C1 segment of cervical spinal cord (tissue), 14 donors: ENCODE measurements around the gene DARS1.

Experiments
- DNase-seq, 14 donors: peaks; one replicate each; lab custom pipeline; 2025; lab: John Stamatoyannopoulos, UW

The DARS1 gene

DNA sequence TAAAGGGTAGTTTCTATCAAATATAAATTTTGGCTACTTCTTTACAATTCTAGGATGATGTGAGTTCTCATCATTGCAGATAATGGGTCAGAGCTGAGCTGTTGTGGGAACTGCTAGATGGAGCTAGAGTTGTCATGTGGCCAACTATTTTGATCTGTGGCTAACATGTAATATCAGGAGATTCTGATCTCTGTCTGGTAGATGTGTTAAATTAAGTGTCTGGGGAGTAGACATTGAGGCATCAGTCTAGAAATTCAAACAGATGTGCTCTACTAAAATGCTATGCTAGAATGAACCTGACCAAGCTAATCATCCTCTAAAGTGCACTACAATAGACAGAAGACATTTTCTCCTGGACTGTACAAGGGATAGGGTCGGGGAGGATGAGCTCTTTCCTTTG is 30.3 kb upstream of the DARS1 start:
- no peak for DNase-seq

DNA sequence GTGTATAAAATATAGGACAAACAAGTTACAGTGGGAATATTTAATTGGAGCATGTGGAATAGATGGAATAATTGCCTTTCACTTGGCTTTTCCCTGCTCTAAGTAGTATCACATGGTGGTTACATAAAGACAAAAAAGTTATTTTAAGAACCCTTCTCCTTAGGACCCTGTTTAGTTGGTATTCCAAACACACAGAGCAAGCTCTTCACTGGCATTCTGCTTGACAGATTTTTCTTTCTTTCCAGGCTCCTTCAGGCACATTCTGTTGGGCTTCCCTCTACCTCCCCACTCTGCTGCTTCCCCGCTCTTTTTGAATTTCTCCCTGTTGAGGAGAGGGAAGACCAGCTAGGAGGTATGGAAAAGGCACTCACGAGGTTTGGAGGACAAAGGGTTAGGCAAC is 29.0 kb upstream of the DARS1 start:
- no peak for DNase-seq

DNA sequence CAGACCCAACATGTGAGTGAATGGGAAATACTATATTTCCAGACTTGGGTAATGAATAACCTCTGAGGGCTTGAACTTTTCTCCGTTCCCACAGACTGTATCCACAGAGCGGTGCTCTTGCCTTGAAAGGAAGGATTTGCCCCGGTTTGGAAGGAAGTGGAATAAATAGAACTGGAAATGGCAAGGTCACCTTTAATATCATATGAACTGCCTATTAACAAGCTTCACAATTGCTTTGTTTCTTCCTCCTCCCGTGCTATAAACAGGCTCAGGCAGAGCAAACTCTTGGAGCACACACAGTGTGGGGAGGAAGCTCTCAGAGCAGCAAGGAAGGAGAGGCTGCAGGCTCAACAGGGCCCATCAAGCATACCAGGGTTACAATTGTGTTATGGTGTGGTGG is 28.5 kb upstream of the DARS1 start:
- DNase-seq: no peak

DNA sequence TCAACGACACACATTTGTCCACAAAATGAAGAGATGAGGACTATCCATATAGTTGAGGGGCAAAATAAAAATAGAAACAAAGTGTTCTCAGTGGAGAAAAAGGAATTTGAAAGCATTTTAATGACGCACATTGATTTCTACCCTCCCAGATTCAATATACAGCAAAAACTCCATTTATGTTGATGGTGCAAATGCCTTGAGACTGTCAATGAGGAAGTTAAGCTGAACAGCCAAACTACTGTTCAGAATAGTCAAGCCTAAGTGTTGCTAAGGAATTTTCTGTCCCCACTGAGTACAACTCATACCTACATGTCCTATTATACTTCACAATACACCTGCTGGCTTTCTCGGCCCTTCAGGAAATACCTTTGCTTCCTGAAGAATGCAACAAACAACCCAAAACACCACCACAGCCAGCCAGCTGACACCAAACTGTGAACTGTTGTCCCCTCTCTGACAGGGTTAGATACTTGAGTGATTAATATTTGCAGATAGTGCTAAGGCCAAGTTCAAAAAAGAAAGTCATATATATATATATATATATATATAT is 27.8 kb upstream of the DARS1 start:
- no peak for DNase-seq

DNA sequence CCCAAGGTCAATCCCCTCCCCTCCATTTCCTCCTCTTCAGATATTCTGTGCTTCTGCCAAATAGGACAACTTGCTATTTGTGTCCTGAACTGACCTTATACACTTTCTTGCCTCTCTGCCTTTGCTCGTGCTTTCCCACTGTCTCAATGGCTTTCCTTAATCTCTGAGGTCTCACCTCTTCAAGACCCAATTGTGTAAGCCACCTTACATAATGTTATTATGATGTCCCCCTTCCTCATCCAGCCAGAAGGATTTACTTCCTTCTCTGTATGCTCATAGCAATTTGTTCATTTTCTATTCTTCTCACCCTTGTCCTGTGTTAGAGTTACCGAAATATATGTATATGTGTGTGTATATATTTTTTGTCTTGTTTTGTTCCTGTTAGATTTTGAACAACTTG is 26.9 kb upstream of the DARS1 start:
- no peak for DNase-seq

DNA sequence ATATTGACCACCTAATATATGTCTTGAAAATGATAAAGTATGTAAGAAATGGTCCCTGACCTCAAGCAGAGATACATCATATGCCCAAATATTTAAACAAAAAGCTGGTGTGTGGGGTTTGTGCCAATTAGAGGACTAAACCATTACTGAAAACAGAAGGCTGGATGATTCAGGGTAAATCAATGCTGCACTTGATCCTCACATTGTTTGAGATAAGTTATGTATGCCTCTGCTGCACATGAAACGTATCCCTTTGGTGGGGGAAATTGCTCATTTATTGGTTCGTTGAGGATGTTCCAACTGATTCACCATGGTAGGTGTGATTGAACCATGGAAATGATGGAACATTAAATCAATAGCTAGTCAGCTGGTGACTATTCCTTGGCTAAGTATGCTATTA is 24.7 kb upstream of the DARS1 start:
- no peak for DNase-seq

DNA sequence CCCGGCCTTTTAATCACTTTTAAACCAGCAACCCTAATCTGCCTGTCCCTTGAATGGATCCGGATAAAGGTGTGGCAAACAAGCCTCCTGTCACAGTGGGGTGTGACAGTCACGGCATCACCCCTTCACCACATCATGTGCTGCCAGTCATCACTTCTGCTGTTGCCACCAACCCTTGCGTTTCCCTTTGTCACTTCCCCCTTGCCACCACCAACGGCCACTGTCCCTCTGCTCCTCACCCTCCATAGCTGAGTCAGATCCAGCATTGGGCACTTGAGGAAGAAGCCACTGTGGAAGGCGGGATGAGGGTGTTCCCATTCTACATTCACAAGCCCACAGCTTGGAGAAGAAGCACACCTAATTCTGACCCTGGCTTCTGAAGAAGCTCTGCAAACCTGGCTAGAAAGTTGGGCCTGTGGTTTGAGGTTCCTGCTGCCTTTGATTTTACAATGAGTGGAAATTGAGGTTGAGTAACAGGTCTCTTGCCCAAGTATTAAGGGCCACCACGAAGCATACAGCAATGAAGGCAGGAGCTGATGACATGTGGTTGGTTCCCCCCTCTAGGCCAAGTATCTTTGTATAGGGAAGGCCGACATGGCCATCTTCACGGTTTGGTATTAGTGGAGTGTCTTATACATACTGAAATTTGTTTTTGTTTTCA is 22.9 kb upstream of the DARS1 start:
- peak in 2 of 14 donors; percentile 10 to 32 for DNase-seq

DNA sequence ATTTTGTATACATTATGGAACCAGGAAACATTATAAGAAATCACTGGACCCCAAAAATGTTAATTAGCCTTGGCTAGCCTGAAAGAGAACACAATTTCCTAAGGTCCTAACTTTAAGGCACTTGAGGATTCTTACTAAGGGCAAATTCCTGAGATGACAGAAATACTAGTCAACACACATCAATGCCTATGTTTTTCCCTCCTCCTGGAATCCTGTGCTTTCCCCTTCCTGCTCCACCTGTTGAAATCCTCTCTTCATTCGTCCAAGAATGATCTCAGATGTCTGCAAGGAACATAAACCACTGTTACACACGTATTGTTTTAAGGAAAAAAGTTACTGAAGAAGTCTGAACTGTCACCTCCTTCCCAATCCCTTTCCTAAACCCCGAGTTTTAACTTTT is 21.2 kb upstream of the DARS1 start:
- no peak for DNase-seq

DNA sequence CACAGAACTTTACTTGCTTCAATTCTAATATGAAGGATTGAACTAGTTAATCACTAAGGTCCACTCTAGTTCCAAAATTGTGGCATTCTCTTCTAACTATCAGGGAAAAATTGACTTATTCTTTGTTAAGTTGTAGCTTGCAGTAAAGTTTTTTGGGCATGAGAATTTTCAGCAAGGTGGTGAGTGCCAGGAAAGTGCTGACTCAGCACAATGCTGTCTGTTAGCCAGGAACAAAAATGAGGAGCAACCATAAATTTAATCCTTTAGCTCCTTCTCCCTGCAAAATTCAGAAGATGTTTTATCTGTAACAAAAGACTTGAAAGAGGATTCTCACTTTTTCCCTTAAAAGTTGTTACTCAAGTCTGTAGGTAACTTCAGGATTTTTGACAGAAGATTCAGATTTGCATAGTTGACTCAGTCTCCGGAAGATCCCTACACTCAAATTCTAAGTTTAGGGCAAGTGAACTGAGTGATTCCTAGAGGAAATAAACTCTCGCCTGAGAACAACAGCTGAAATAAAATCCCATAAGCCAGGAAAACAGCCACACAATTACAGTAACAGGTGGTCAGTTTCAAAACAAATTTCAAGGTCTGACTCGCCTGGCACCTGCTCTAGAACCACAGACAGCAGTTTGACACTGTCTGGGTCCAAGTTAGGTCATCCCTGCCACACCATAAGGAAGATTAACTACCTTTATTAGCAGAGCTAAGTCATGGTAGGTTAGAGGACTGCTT is 20.2 kb upstream of the DARS1 start:
- DNase-seq: no peak

DNA sequence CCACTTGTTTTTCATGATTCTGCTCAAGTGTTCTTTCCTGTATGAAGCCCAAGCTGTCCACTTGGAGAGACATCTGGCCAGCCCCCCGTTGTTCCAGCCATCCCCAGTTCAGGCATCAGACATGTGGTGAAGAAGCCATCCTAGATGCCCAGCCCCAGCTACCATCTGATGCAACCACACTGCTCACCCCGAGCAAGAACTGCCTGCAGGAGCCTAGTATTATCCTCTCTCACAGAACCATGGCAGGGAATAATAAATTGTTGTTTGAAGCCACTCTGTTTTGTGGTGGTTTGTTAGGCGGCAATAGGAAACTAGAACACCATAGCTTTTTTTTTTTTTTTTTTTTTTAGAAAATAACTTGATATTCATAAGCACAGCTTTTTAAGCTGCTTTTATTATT is 19.5 kb upstream of the DARS1 start:
- no peak for DNase-seq

DNA sequence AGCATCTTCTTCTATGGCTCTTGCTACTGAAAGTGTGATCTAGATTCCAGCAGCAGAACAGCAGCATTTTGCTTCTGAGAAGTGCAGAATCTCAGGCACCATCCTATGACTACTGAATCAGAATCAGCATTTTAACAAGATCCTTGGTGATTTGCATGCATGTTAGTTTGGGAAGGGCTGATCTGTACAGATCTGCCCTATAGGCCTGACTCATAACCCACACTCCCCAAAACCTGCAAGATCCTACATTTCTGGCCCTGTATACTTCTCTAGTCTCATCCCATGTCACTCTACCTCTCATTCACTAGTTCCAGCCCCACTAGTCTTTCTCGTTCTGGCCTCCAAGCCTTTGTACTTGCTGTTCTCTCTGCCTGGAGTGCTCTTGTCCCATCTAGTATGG is 15.7 kb upstream of the DARS1 start:
- no peak for DNase-seq

DNA sequence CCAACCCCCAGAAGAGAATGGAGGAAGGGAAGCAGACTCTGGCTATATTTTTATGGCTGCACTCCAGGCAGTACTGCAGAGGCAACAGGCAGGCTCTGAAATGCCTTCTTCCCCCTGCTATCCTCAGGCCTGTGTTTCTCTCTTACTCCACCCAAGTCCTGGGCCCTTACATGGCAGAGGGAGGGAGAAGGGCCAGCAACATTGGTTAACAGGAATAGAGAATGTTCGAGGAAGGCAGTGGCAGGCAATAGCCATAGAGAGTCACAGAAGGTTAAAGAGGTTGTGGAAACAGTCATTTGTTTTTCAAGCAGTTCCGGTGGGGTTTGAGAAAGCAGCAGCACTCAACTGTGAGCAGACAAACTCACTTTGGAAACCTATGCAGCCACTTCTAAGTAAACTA is 15.1 kb upstream of the DARS1 start:
- DNase-seq: no peak

DNA sequence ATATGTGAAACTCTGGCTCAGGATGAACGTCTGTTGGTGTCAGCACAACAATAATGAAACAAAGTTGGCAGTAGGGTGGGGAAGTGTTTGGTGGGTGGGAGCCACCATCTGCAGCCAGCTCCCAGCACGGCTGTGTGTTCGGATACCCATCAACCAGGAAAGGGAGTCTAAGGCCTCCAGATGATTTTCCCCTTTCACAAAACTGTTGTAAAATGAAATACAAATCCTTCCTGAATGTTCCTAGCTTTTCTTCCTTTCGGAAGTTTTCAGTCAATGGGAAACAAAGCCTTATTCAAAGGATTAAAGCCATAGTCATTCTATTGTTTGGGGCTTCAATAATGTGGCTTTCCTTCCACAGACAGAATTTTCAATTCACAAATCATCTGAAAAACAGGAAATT is 14.5 kb upstream of the DARS1 start:
- DNase-seq: peak in 1 of 14 donors; percentile 12

DNA sequence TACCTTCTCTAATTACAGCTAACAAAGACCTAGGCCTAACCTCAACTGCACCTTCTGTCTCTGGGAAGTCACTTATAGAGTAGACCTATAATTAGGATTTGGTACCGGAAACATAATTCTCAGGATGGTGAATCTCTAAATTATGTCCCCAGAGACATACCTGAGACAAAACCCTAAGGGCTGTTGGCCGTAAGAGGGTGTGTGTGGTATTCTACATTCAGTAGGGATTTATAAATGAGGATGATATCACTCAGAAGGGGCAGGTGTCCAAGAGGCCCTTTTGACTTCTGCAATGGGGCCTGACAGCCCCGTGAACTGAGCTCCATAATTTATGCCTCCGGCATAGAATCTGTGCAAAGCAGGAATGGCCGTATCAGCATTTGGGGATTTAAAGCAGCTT is 13.5 kb upstream of the DARS1 start:
- DNase-seq: no peak

DNA sequence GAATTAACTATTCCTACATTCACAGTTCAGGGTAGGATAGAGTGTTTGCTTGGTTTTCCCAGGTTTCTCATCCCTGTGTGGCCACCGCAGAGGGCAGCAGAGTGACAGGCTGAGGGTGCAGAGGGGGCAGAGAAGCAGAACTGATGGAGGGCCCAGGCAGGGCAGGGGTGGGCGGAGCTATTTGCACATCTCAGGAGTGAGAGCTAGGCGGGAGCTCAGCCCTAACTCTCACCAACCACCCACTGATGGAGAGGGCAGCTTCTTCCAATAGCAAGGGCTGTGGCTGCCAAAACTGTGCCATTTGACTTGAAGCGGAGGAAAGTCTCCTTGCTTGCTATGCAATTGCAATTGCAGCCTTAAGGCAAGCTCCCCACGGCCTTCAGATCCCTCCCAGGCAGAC is 12.0 kb upstream of the DARS1 start:
- peak in 3 of 14 donors; percentile 12 to 34 (median 28) for DNase-seq

DNA sequence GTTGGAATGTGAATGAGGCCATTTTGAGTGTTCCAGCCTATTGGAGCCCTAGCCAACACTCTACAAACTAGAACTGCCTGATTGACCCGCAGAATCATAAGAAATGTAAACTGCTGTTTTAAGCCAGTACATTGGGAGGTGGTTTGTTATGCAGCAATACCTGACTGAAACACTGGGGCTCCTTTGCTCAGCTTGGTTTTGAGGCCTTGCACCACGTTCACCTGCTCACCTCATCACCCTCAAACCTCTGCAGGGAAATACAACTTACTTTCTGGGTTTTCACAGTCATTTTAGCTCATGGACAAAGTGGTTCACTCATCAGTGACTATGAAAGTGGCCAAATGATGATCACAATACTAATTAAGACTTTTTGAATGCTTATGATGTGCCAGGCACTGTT is 10.9 kb upstream of the DARS1 start:
- no peak for DNase-seq

DNA sequence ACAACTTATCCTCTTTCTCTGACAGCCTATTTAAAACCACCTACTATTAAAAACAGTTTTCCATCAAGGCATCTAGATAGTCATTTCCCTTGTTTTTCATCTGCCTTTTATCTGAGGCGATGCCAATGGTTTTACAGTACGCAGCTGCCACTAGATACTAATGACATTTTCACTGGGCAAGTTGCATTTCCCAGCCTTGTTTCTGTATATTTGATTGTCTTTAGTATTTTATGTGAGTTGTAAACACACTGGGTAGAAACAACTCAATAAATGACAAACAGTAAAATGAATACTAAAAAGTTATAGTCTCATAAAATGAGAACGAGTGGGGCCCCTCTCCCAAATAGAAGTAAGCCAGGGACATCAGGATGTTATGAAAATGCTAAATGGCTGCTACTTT is 8.9 kb upstream of the DARS1 start:
- DNase-seq: no peak

DNA sequence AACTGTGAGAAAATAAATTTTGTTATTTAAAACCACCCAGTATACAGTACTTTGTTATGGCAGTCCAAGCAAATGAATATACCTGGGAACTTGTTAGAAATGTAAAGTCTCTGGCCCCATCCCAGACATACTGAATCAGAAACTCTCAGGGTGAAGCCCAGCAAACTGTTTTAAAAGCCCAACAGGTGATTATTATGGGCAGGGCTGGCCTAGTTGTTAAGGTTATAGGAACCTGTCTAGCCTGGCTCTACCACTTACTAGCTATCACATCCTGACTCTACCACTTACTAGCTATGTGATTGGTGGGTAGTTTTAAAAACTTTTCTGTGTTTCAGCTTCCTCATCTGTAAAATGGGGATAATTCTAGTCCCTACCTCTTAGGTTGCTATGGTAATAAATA is 8.0 kb upstream of the DARS1 start:
- DNase-seq: no peak

DNA sequence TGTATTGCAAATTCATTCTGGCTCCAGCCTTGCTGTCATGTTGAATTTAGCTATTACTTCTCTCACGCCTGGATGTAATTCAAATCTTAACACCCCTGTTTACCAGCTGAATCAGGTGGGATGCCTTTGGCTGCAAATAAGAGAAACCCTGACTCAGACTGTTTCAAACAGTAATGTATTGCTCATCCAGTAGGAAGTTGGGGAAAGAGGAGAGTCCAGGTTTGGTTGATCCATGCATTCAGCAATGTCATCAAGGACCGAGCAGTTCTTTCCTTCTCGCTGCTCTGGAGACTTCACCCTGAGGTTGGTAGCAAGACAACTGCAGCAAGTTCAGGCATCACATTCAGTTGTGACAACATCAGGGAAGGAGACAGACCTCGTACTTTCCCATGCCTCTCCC is 6.4 kb upstream of the DARS1 start:
- DNase-seq: no peak

DNA sequence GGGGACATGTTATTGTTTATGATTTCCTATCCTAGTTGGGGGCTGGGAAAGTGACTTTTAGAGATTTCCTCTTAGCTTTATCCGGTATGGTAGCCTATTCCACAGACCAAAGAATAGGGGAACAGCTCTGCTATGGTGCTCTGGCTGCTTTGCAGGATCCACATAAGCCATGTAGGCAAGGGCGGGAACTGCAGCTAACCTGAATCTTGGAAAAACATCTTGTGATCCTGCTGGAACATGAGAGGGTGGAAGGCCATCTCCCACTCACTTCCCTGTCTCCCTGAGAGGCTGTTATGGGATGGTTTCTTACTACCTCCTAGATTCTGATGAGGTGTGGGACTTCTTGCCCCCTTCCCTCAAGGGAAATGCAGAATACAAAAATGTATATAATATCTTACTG is 2.0 kb upstream of the DARS1 start:
- DNase-seq: no peak

DNA sequence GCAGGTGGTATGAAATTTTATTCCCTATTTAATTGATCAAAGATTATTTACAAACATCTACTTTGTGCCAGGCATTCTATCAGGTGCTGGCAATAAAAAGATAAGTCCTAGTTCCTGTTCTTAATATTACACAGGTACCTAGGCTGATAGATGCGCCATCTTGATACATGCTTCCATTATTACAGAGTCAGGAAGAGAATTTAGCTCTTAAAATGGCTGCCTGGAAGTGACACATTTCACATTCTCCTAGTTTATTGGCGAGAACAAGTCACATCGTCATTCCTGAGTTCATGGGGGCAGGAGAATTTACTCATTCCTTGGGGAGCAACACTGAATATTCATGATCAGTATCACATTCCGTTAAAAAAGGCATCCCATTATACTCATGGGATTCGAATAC is 1.1 kb upstream of the DARS1 start:
- DNase-seq: no peak

DNA sequence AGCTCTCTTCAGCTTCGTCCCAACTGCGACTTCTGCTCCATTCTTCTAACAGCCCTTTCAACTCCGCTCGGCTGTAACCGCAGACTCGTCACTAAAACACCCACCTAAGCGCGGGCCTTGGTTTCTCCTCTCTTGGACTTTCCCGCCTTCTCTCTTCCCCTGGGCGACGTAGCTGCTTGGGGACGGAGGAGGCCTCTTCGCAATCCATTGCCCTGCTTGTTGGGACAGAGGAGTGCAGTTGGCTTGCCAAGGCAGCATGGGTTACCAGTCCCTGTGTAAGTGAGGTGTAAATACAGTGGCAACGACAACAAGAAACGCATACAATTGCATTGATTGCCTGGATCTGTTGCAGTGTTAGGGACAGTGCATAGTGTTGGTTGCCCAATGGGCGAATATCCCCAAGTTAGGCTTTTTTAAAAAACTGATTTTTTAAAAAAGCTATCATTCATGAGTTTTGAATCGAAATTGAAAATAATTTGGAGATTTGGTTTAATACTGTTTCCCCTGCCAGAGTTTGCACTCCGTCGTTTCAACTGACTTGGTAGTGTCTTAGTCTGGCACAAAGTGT is 484 bp upstream of the DARS1 start:
- DNase-seq: peak in 2 of 14 donors; percentile 34 to 83
